GM19193 (cell line): ENCODE results near the gene CGRRF1.

Experiments
- POLR2A ChIP-seq: IDR thresholded peaks from 4 replicates; pipeline ENCODE4 v1.6.1; 2011; ENCODE audit not compliant: insufficient read depth, insufficient read length; ENCODE audit errors: extremely low read depth

The CGRRF1 gene

DNA sequence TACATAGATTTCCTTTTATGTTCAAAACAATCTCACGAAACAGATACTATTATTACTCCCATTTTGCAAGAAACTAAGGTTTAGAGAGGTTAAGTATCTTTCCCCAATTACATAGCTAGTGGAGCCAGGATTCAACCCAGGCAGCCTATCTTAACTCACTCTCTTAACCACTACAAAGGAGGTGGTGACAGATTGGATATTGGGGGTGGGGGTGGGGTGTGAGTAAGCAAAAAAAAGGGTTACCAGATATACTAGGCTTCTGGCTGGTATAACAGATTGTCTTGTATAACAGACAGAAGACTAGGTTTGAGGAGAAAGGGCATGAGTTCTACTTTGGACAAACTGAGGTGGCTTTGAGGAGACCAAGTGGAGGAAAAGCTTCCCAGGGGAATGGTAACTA lies 23.0 kb upstream of the CGRRF1 start:
- no peak for TF ChIP-seq POLR2A

DNA sequence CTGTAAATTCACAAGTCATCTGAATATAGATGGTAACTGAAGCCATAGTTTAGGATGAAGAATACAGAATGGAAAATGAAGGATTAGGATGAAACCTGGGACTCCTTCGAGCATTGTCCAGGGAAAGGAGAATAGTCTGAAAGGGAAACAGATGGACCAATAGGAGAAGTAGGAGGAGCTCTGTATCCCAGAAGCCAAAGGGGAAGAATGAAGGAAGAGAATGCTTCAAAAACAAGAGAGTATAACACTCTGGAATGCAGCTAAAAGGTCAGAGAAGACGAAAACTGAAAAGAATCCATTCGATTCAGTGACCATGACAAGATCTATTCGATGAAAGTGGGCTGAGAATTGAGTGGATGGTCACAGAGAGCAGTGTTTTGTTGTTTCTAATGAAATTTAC lies 21.9 kb upstream of the CGRRF1 start:
- no peak for TF ChIP-seq POLR2A

DNA sequence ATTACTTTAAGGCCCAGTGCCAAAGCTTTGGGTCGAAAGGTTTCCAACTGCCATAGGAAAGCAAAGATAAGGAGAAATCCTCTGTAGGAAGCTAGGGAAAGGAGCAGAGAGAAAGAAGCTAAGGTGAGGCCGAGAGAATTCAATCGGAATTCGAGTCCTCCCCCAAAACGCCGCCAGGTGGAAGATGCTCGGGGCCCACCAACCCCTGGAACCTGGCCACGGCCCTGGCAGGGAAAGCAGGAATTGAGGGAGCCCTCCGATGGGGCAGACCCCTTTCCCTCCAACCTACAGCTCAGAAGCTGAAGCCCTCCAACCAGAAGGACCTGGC lies 21.4 kb upstream of the CGRRF1 start:
- no peak for TF ChIP-seq POLR2A

DNA sequence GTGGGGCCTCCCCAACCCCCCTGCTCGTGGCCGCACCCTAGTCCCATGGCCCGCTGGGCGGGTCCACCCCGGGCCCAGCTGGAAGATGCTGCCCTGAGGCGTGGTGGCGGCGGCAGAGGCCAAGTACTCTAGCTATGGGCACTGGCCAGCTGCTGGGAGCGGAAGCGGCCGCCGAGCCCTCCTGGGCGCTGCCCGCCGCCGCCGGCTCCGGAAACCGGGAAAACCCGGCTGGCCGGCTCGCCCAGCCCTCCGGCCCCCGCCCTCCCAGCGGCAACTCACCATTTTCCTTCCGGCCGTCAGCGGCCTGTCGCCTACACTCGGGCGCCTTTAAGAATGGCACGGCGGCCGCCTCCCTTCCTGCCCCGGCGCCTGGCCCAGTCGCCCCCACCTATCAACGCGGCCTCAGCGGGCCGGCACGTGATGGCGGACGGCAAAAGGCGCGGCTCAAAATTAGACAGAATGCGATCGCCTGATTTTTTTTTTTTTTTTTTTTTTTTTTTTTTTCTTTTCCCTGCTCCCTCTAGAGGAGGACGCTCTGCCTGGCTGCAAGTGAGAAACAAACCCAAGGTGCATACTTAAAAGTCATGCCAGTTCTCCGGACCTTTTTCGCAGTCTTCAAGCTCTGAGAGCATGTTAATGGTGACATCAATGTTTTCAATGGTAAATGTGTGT lies 20.9 kb upstream of the CGRRF1 start, which contains the start of gene GMFB:
Gene GMFB, minus strand, starts transcription at position 335 of the 672 bp plus-strand sequence. Its CDS starts 53 bp downstream, at position 282.
- peak; percentile 90 for TF ChIP-seq POLR2A

DNA sequence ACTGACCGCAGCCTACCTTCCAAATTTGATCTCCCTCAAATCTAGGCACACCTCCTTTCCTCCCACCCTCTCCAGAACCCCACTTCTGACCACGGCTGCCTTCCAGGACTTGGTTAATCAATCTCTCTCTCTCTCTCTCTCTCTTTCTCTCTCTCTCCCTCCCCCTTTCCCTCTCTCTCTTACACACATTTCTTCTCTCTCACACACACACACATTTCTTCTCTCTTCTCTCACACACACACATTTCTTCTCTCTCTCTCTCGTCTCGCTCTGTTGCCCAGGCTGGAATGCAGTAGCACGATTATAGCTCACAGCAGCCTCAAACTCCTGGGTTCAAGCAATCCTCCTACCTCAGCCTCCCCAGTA lies 20.4 kb upstream of the CGRRF1 start:
- TF ChIP-seq POLR2A = no peak

DNA sequence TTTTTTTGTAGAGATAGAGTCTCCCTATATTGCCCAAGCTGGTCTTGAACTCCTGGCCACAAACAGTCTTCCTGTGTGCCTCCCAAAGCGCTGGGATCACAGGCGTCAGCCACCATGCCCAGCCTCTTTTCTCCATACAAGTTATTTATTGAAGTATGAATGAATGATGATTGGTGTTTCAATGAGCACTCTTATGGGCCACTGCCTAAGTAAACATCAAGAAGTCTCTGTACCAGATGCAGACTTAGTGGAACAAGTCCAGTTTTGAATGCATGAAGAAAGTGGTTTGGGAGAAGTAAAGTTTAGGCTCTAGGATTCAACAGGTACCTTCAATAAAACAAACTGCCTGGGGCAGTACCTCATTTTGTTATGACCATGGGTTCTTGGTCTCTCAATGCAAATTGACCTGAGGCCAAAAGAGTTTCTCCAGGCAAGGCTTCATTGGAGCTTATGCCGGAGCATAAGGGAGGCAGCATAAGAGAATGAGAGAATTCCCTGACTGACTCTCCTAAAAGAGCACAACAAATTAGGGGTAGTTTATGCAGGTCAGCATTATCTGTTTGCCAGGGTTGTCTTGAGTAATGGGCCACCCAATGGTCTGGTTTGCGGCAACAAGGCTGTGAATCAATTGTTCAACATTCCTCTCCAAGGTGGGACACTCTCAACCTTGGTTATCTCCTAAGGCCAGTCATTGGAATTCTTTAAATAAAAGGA lies 19.8 kb upstream of the CGRRF1 start:
- TF ChIP-seq POLR2A = no peak

DNA sequence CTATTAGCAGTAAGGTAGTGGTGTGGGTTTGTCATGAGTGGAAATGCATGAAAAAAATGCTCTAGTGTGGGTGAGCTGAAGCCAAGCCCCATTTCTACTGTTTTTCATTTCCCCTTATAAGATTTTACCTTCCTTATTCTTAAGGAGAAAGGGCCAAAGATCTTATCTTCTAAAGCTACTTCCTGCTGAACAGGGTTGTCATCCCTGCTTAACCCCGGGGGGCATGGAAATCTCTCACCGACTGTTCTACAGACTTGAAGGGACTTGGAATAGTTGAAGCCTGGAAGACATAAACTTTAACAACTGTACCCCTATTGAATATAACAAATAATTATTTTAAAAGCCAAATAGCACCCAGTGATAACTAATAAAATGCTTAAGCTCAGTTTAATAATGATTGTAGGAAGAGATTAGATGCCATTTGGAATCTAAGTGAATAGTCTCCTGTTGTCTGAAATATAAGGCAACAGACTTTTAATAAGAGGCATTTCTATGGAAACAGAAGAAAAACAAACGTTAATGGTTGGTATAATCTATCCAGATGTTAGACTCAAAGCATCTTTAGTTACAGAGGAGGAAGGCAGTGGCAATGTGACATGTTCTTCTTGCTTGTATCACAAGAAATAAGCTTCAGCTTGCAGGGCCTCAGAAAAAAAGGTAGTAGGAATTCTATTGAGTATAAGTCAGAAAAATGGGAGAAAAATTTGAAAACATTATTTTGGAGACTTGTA lies 19.1 kb upstream of the CGRRF1 start:
- no peak for TF ChIP-seq POLR2A

DNA sequence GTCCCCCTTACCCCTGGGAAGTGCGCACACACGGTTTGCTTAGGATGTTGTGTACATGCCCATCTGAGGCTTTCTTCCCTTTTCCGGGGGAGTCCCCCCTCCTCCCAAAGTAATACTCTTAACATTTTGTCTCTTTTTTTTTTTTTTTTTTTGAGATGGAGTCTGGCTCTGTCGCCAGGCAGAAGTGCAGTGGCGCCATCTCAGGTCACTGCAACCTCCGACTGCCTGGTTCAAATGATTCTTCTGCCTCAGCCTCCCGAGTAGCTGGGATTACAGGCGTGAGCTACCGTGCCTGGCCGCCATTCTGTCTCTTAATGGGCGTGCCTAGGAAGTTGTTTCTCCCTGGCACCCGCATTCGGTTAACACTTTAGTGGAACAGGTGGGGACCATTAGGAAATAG lies 16.4 kb upstream of the CGRRF1 start:
- TF ChIP-seq POLR2A = no peak

DNA sequence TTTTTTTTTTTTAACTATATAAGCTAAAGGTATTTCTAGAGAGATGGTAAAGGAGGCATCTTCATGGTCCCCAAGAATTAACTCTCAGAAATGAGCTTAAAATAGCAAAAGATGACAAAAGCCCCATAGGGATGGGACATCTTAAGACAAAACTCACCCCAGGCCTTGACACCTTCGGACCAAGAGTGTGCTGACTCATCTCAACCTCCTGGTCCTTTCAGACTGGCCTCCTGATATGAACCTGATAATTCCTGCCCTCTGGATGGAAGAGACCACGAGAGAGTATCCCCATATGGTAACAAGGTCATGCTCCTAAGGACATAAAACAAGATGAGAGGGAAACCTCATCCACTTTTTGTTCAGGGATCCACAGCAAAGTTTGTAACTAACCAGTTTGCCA lies 12.5 kb upstream of the CGRRF1 start:
- TF ChIP-seq POLR2A = no peak

DNA sequence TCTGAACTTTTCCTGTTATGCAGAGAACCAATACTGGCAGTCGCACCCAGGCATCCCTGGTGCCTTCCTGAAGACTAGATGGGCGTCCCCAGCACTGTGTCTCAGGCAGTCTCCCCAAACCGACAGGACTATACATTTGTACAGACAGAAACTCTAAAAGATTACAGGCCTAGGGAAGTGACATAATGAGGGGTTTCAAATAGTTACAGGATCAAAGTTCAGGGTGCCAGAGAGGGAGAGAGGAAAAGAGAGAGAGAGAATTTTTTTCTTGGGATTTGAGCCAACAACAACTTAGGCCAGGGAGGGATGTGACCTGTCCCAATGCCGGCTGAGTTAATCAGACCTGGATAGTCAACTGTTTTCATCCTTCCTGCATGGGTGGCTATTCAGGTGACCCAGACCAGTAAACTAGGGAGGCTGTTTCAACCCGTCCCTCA lies 11.6 kb upstream of the CGRRF1 start:
- no peak for TF ChIP-seq POLR2A

DNA sequence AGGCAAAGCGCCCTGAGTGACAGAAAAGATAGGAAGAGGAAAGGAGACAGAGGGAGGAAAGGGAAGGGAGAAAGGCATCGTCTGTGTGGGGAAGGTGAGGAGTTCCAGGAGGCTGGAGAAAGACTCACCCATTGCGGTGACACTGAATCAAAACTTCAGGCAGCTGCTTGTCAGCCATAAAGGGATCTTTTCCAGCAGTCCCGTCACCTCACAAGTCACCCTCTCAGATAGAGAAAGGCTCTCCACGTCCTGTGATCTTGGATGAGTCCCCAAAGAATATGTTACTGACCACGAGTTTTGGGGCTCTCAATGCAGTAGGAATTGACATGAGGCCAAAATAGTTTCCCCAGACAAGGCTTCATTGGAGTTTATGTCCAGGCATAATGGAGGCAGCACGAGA lies 11.1 kb upstream of the CGRRF1 start:
- no peak for TF ChIP-seq POLR2A

DNA sequence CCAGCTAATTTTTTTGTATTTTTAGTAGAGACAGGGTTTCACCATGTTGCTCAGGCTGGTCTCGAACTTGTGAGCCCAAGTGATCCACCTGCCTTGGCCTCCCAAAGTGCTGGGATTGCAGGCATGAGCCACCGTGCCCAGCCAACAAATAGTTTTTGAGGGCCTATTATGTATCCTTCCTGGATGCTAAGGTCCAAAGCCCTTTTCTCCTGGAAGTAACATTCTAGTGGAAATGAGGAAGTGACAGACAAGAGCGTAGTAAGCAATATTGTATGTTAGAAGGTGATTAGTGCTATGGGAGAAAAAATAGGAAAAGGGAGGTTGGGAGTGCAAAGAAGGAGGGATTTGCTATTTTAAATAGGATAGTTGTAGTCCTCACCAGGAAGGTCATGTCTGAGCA lies 9.0 kb upstream of the CGRRF1 start:
- no peak for TF ChIP-seq POLR2A

DNA sequence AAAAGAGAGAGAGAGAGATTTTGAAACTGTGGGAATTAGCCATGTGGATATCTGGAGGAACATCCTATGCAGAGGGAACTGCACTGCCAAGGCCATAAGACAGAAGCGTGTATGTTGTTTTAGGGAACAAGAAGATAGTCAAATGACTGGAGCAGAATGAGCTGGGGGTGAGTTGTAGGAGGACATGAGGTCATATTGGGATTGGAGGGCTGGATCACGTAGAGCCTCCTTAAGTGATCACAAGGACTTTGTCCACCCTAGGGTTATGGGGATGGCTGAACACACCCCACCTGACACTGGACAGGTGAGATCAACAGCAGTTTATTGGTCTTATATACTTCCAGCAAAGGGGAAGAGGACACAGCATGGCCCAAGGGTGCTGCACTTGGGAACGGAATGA lies 8.2 kb upstream of the CGRRF1 start:
- no peak for TF ChIP-seq POLR2A

DNA sequence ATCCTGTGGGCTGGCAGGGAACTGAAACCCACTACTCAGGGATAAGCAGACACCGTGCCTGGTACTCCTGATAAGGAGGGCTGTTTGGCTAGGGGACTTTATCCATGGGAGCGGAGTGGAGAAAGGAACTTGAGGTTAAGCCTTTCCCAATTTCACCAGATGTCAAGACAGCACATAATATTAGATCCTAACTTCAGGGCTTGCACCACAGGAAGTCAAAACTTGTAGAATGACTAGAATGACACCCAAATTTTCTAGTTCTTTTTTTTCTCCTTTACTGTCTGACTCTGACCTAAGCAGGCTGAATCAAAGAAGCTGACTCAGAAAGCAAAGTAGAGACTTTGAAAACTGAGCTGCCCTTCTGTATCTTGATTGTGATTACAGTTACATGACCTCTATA lies 7.1 kb upstream of the CGRRF1 start:
- no peak for TF ChIP-seq POLR2A

DNA sequence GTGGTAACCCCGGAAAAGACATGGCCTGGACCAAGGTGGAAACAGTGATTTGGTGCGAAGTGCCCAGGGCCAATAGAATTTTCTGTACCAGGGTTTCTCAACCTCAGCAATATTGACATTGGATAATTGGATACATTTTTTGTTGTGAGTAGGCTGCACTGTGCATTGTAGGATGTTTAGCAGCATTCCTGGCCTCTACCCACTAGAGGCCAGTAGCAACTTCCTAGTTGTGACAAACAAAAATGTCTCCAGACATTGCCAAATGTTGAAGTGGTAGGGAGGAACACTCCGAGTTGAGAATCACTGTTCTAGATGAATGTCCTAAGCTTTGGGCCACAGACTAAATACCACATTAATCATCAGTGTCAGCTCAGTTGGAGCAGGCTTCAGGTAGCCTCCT lies 6.2 kb upstream of the CGRRF1 start:
- no peak for TF ChIP-seq POLR2A

DNA sequence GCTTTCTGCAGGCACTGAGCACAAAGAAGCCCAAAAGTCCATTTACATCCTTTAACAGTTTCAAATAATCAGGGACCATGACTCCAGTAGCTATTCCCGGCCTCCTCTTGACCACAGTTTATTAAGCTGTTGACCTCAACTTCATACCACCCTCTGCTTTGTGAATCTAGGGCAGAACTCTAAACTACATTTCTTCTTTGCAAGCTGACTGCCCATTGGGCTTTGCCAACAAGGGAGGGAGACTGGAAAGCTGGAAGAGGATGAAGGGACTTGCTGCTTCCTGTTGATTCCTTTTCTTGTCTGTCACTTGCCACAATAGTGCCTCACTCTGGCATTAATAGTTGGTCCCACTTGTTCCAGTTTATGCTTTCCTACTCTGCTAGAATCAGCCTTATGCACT lies 2.7 kb downstream of the CGRRF1 start:
- no peak for TF ChIP-seq POLR2A
